GM19023 (cell line): ENCODE results near the gene SDHD.
"Not testable (repeated sequence)": the region's sequence is repeated elsewhere in the genome, so short reads cannot be mapped to it uniquely, and the experiment has no call there.

Source experiments
- ATAC-seq: cut with Tn5 transposase; IDR thresholded peaks from one replicate; pipeline ENCODE4 v1.9.1; 2021; ENCODE audit warnings: mild to moderate bottlenecking, moderate library complexity; ENCODE audit not compliant: unreplicated experiment

SDHD gene

GRCh38 chr11:112086422-112087191, at the start of gene SDHD, which contains the start of gene TIMM8B:
TSS of gene SDHD (plus strand) at chr11:112086873. CDS start at chr11:112086908, 35 bp downstream.
TSS of gene TIMM8B (minus strand) at chr11:112086756. CDS start at chr11:112086723, 33 bp downstream.
- peak; percentile 90 for ATAC-seq

- ATAC-seq: no peak
Measured at GRCh38 chr11:112037527-112037926, 49.1 kb upstream of the SDHD start.

GRCh38 chr11:112042161-112042960, 44.3 kb upstream of the SDHD start:
- ATAC-seq: no peak

- ATAC-seq: no peak
Measured at GRCh38 chr11:112042961-112043304, 43.7 kb upstream of the SDHD start.

GRCh38 chr11:112044961-112045360, 41.7 kb upstream of the SDHD start:
- ATAC-seq: no peak

- not testable (repeated sequence) for ATAC-seq
Measured at GRCh38 chr11:112046647-112047046, 40.0 kb upstream of the SDHD start.

- not testable (repeated sequence) for ATAC-seq
Measured at GRCh38 chr11:112048256-112048655, 38.4 kb upstream of the SDHD start.

- no peak for ATAC-seq
Measured at GRCh38 chr11:112049777-112050176, 36.9 kb upstream of the SDHD start.

GRCh38 chr11:112050721-112051120, 36.0 kb upstream of the SDHD start:
- ATAC-seq: peak; percentile 70

GRCh38 chr11:112051768-112052167, 34.9 kb upstream of the SDHD start:
- no peak for ATAC-seq

- ATAC-seq: no peak
Measured at GRCh38 chr11:112057170-112057569, 29.5 kb upstream of the SDHD start.

- no peak for ATAC-seq
Measured at GRCh38 chr11:112058103-112058502, 28.6 kb upstream of the SDHD start.

- no peak for ATAC-seq
Measured at GRCh38 chr11:112062923-112063322, 23.8 kb upstream of the SDHD start.

GRCh38 chr11:112073941-112074811, 12.5 kb upstream of the SDHD start, which contains the start of the genes NKAPD1 and PIH1D2:
TSS of gene NKAPD1 (plus strand) at chr11:112074299. CDS start at chr11:112075575, 1,276 bp downstream.
TSS of gene PIH1D2 (minus strand) at chr11:112074017. CDS start at chr11:112073174, 843 bp downstream.
- peak; percentile 92 for ATAC-seq

- no peak for ATAC-seq
Measured at GRCh38 chr11:112082729-112083128, 3.9 kb upstream of the SDHD start.

- peak; percentile 37 for ATAC-seq
Measured at GRCh38 chr11:112085822-112086421, 751 bp upstream of the SDHD start.

GRCh38 chr11:112087212-112087611, 539 bp downstream of the SDHD start:
- no peak for ATAC-seq

GRCh38 chr11:112095302-112095701, 8.6 kb downstream of the SDHD start:
- not testable (repeated sequence) for ATAC-seq

GRCh38 chr11:112096194-112096593, 9.5 kb downstream of the SDHD start:
- no peak for ATAC-seq
